Measurements from ENCODE around the gene CNIH3. TPM values are rescaled to one million over a fixed set of nuclear protein-coding genes. Genes with fewer than 3 reads are reported as not detected.

Gene CNIH3
- total RNA-seq, 4 donors from 2014 or later = 0.68 to 1.1 TPM; not detected in 2

GRCh38 chr1:224726441-224727182 lies 110.5 kb downstream of the CNIH3 start:
- Histone ChIP-seq H3K27ac (no peak overlapping the region), H3K4me1 (no peaks in the 10 kb centered on the region), H3K4me3 (no peak overlapping the region), H3K9me3 (no peaks in the 10 kb centered on the region), H3K36me3 (no peaks in the 10 kb centered on the region), H3K27me3 (no peaks in the 10 kb centered on the region)
- intact Hi-C loops (cut with DNase I; ENCODE audit: low total_unique reads) = no loop called here
- TF ChIP-seq POLR2A (IDR thresholded peaks at IDR 0.05) (no peak), CTCF (IDR thresholded peaks at IDR 0.05) (no peak), POLR2AphosphoS5 (IDR thresholded peaks at IDR 0.05) (no peak), EP300 (IDR thresholded peaks at IDR 0.05; ENCODE audit: low read depth) (no peak)
- in situ Hi-C loops (cut with MboI; ENCODE audit: low pct_ligation_motif_present in 1 of 4, low pct_unique_long_range_greater_than_20kb in 1 of 4, low sequenced_read_pairs in 3 of 4) = no loop called here
- DNase-seq = no peak
- 74 to 79% methylated on average over 3 to 10 of the region's 10 CpGs for WGBS, 2 donors (ENCODE audit: low coverage in 1 of 2)

GRCh38 chr1:224727351-224728289 lies 111.5 kb downstream of the CNIH3 start:
- intact Hi-C loops (cut with DNase I; ENCODE audit: low total_unique reads) = no loop called here
- Histone ChIP-seq H3K36me3 (no peaks in the 10 kb centered on the region), H3K27ac (no peak overlapping the region), H3K9me3 (no peaks in the 10 kb centered on the region), H3K4me1 (no peaks in the 10 kb centered on the region), H3K27me3 (no peaks in the 10 kb centered on the region), H3K4me3 (no peak overlapping the region)
- WGBS, 2 donors (ENCODE audit: low coverage in 1 of 2) = 50 to 88% methylated on average over 1 to 6 of the region's 6 CpGs
- TF ChIP-seq CTCF (IDR thresholded peaks at IDR 0.05) (no peak), POLR2AphosphoS5 (IDR thresholded peaks at IDR 0.05) (no peak), EP300 (IDR thresholded peaks at IDR 0.05; ENCODE audit: low read depth) (no peak), POLR2A (IDR thresholded peaks at IDR 0.05) (no peak)
- in situ Hi-C loops (cut with MboI; ENCODE audit: low pct_ligation_motif_present in 1 of 4, low pct_unique_long_range_greater_than_20kb in 1 of 4, low sequenced_read_pairs in 3 of 4) = no loop called here
- no peak for DNase-seq

- TF ChIP-seq POLR2AphosphoS5 (IDR thresholded peaks at IDR 0.05) (no peak), CTCF (IDR thresholded peaks at IDR 0.05) (no peak), POLR2A (IDR thresholded peaks at IDR 0.05) (no peak), EP300 (IDR thresholded peaks at IDR 0.05; ENCODE audit: low read depth) (no peak)
- WGBS, 2 donors (ENCODE audit: low coverage in 1 of 2) = 83% methylated on average over 1 of the region's 1 CpG; no CpG with 5 or more reads in 1 of the 2 donors
- in situ Hi-C loops (cut with MboI; ENCODE audit: low pct_ligation_motif_present in 1 of 4, low pct_unique_long_range_greater_than_20kb in 1 of 4, low sequenced_read_pairs in 3 of 4) = no loop called here
- no peaks in the 10 kb centered on the region for H3K36me3 ChIP-seq
- H3K27ac ChIP-seq = no peak overlapping the region
- intact Hi-C loops (cut with DNase I; ENCODE audit: low total_unique reads) = no loop called here
- H3K4me3 ChIP-seq = no peak overlapping the region
- H3K9me3 ChIP-seq = no peaks in the 10 kb centered on the region
- no peak for DNase-seq
- no peaks in the 10 kb centered on the region for H3K27me3 ChIP-seq
- H3K4me1 ChIP-seq = no peaks in the 10 kb centered on the region
Observed at GRCh38 chr1:224730540-224730939, 114.4 kb downstream of the CNIH3 start.

- no peaks in the 10 kb centered on the region for H3K27me3 ChIP-seq
- in situ Hi-C loops (cut with MboI; ENCODE audit: low pct_ligation_motif_present in 1 of 4, low pct_unique_long_range_greater_than_20kb in 1 of 4, low sequenced_read_pairs in 3 of 4) (no loop called here), intact Hi-C loops (cut with DNase I; ENCODE audit: low total_unique reads) (no loop called here)
- DNase-seq = no peak
- H3K4me3 ChIP-seq = no peak overlapping the region
- H3K4me1 ChIP-seq = no peaks in the 10 kb centered on the region
- no peak overlapping the region for H3K27ac ChIP-seq
- no peaks in the 10 kb centered on the region for H3K36me3 ChIP-seq
- no peak for TF ChIP-seq CTCF (IDR thresholded peaks at IDR 0.05)
- no peak for TF ChIP-seq EP300 (IDR thresholded peaks at IDR 0.05; ENCODE audit: low read depth)
- TF ChIP-seq POLR2A (IDR thresholded peaks at IDR 0.05) = no peak
- no peak for TF ChIP-seq POLR2AphosphoS5 (IDR thresholded peaks at IDR 0.05)
- H3K9me3 ChIP-seq = no peaks in the 10 kb centered on the region
Observed at GRCh38 chr1:224730965-224731364, 114.8 kb downstream of the CNIH3 start.
